ENCODE data around the gene TDP1. TPM values are rescaled to one million over a fixed set of nuclear protein-coding genes. Genes with fewer than 3 reads are reported as not detected.

The TDP1 gene
- total and polyA plus RNA-seq, 10 donors: 5.9 to 31.2 (median 24.2) TPM

DNA sequence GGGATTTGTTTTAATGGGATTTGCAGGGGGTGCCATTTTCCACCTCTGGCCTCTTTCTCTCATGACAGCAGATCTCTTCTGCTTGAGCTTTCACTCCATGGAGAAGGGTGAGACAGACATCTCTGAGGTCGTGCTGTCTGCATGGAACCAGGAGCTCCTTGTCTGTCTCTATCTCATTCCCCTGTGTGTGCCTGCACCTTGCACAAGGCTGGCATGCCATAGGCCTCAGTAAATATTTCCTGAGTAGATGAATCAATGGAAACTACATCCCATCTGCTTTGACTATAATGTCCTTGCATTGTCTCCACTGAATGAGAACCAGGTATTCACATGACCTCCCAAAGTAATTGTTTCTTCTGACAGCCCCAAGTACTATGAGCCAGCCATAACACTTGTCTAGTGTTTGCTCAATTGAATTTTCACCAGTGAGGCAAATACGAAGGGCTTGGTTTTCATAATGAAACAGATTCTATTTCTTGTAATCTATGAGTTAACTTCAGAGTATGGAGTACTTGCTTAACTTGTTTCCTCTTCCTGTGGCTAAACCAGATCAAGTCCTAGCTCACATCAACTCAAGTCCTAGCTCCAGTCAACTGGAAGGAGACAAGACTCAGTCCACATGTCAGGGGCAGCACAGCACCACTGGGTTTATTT, 138.3 kb downstream of the TDP1 start:
- DNase-seq: no peak
- no peak overlapping the region for H3K4me3 ChIP-seq
- no peak overlapping the region for H3K27ac ChIP-seq
- no peaks in the 10 kb centered on the region for H3K9me3 ChIP-seq
- no peaks in the 10 kb centered on the region for H3K36me3 ChIP-seq
- TF ChIP-seq POLR2AphosphoS5 (IDR thresholded peaks at IDR 0.05): no peak
- TF ChIP-seq POLR2A (IDR thresholded peaks at IDR 0.05): no peak
- TF ChIP-seq CTCF (IDR thresholded peaks at IDR 0.05 in 8 of 11, conservative IDR thresholded peaks at IDR 0.05 in 3 of 11): no peak
- WGBS, 5 donors: 50 to 79% (median 59%) methylated on average over 2 of the region's 2 CpGs
- H3K4me1 ChIP-seq: no peaks in the 10 kb centered on the region
- intact Hi-C loops (cut with DNase I; ENCODE audit: low total_unique reads): no loop called here
- H3K27me3 ChIP-seq (replicated peaks in 1 of 7): peaks cover 0 to 15% (median 0%) of the 10 kb centered on the region in 7 donors

Other genes starting within 250 kb of the TDP1 start
- 10 to 100 TPM in 2 of 7 donors, 1 to 10 TPM in 5; 6.9 to 13.7 (median 8.2) TPM for gene EFCAB11, start 1.2 kb upstream of the TDP1 start, total RNA-seq
- 1 to 10 TPM; 2.5 to 6.4 (median 4.7) TPM for gene EFCAB11, start 1.2 kb upstream of the TDP1 start, polyA plus RNA-seq
- gene KCNK13, start 106.1 kb downstream of the TDP1 start, total RNA-seq: 1 to 10 TPM in 4 of 7 donors, under 1 TPM in 3; 0.60 to 1.4 (median 1.0) TPM
- under 1 TPM; 0.33 to 0.45 (median 0.39) TPM for gene KCNK13, start 106.1 kb downstream of the TDP1 start, polyA plus RNA-seq

All from spleen (tissue), 11 donors.